HG02938 (cell line): ENCODE measurements around the gene CHRDL2.

Experiments used
- ATAC-seq: cut with Tn5 transposase; IDR thresholded peaks from one replicate; pipeline ENCODE4 v1.9.1; 2021; ENCODE audit warnings: mild to moderate bottlenecking, moderate library complexity; ENCODE audit not compliant: unreplicated experiment

Gene CHRDL2

DNA sequence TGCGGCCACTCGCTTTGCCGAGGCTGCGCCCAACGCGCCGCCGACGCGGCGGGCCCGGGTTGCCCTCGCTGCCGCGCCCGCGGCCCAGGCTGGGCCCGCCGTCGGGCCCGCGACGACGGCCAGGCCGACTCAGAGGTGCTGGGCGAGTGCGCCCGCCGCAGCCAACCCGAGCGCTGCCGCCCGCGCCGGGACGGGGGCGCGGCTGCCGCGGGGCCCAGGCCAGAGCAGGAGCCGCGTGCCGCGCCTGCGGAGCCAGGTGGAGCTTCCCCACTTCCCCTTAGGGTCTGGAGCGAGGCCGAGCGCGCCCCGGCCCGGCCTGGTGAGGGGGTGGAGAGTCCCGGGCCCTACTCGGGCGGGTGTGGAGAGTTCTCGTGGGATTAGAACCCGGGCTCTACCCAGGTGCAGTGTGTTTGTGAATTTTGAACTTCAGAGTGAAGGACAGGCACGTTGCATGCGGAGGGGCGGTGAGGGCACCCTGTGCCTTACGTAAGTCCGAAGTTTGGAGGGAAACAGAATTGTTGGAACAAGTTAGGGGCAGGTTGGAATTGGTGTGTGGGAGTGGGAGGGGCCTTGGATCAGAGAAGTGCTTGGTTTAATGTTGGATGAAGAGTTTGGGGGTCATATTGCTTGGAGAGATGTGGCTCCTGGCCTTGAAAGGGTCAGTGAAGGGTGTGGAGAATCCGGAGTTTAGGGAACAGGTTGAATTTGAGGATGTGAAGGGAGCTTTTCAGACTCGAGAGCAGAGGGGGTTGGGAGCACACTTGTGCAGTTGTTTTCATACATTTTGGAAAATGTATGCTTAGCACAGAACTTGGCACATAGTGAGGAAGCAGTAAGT is 18.1 kb upstream of the CHRDL2 start:
- peak; percentile 37 for ATAC-seq

DNA sequence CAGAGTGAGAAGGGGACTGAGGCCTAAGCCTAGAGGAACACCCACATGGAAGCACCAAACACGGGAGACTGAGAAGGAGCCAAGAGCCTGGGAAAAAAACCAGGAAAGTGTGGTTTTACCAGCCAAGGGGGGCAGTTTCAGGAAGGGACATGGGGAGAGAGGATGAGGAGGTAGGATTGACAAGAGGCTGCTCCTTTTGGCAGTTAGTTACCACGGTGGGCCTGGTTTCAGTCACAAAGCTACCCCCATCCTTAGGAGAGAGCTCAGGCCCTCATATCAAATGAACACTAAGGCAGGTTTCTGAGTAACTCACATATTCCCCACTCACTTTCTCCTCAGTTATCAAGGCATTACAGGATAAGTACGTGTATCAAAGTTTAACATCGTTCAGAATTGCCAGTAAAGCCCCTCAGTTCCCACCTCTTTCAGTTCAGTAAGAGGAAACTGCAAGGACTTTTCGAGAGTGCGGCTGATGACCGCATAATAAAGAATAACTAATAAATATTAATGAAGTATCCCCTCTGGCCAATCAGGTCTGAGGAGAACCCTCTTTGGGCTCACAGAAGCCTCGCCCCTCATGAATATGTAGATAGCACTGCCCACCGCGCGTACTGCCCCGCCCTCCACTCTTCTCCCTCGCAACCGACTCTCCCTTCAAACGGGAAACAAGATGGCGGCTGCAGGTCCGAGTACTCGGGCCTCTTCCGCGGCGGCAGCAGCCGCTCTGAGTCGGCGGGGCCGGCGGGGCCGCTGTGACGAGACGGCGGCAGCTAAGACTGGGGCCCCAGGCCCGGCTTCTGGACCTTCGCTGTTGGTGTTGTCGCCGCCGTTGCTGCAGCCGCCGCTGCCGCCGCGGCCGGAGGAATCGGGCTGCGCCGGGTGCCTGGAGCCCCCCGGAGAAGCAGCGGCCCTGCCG is 17.2 kb upstream of the CHRDL2 start, which contains the start of gene RNF169:
RNF169 (plus strand) TSS at position 639 of the 916 bp plus-strand sequence; CDS start at position 671, 32 bp downstream.
- ATAC-seq = peak; percentile 96

DNA sequence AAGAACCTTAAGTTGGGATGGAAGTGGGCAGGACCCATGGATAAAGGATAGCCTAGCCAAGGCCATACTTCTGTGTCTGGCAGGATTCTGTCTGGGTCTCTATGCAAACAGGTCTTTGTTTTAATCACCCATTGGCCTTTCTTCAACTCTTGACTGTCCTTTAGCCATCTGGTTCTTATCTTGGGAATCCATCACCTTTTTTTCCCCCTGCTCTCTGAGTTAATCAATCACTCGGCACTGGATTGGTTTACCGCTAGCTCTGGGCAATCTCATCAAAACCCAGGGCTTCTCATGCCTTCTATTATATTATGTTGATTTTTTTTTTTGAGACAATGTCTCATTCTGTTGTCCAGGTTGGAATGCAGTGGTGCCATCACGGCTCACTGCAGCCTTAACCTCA is 15.6 kb upstream of the CHRDL2 start:
- no peak for ATAC-seq

- ATAC-seq = no peak
Measured at GRCh38 chr11:74744277-74744676, 13.1 kb upstream of the CHRDL2 start.

GRCh38 chr11:74743640-74744039 is 12.4 kb upstream of the CHRDL2 start:
- ATAC-seq = no peak

DNA sequence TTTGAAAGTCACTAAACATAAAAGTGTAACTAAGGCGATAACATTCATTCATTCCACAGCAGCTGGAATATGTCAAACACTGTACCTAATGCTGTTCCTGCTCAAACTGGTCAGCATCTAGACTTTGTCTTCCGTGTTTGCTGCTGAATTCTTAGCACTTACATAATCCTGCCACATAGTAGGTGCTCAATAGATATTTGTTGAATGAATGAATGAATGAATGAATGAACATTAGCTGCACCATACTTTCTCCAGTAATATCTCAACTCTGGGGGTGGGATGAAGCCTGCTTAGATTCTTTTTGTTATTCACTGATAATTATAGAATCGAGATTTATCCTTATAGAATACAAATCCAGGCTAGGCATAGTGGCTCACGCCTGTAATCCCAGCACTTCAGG is 10.8 kb upstream of the CHRDL2 start:
- no peak for ATAC-seq

DNA sequence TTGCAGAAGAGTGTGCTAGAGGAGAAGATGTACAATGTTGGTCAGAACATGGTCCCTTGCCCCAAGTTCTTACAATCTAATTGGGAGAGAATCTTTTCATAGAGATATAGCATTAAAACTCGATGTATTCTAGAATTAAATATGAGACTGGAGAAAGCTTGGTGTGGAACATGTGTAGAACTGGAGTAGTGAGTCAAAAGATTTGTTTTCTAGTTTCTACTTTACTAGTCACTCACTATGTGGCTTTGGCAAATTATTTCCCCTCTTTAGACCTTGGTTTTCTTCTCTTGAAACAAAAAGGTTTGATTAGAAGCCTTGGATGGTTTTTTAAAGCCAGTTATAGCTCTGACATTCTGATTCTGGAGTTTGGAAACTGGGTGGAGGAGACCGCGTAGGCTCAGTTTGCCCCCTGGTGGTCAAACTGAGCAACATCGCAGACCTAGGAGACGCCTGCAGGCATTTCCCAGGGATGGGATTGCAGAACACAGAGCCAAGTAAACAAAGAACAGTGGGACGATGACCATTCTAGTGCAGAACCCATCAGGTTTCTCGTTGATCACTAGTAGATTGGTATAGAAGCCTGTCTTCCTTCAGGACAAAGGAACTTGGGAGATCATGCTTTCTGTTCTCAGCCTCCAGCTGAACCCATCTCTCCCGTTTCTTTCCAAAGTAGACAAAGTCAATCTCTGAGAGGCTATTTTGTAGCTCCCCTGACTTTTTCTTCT is 8.5 kb upstream of the CHRDL2 start:
- ATAC-seq = peak; percentile 52

DNA sequence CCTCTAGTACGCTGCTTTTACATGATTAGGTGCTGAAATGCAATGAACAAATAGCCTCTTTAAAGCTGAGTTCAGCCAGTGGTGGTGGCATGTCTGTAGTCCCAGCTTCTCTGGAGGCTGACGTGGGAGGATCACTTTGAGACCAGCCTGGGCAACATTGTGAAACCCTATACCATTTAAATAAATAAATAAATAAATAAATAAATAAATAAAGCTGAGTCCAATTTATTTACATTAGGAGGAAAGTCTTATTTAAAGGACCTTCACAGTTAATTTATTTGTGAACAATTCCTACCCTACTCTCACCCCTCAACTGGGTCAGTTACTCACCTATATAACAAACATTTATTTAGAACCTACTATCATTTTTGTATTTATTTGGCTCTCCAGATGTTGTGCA is 4.8 kb upstream of the CHRDL2 start:
- no peak for ATAC-seq

- no peak for ATAC-seq
Measured at GRCh38 chr11:74735365-74735928, 4.2 kb upstream of the CHRDL2 start.

DNA sequence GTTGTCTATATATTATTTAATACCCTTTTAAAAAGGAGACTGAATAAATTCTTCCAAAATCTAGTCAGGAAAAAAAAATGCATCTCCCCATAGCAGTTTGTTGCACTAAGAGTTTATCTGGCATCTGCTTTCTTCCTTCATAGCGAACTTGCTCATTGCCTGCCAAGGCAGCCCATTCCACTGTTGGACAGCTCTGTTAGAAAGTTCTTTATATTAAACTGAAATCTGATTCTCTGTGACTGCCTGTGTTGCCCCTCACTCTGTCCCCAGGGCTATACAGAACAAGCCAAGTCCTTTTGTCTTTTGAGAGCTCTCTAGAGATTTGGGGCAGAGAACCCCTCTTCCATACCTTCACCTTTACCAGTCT is 3.3 kb upstream of the CHRDL2 start:
- no peak for ATAC-seq

GRCh38 chr11:74730571-74731260 is 510 bp downstream of the CHRDL2 start:
- no peak for ATAC-seq

DNA sequence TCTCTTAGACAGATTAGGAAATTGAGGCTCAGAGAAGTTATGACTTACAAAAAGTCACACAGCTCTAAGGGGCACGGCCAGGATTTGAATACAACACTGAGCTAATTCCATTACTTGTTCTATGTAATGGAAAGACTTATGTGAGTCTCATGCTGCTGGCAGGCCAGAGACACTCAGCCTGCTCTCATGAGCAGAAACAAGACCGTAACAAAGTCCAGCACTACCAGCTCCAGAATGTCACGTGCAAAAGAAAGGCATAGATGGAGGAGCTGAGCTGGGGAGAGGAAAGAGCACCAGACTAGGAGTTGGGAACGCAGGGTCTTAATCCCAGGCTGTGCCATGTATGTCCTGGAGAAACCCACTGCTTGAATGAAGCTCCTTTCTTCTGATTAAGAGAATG is 1.8 kb downstream of the CHRDL2 start:
- ATAC-seq = no peak

- peak; percentile 89 for ATAC-seq
Measured at GRCh38 chr11:74726547-74727182, 4.6 kb downstream of the CHRDL2 start.

GRCh38 chr11:74725701-74726100 is 5.5 kb downstream of the CHRDL2 start:
- ATAC-seq = no peak

DNA sequence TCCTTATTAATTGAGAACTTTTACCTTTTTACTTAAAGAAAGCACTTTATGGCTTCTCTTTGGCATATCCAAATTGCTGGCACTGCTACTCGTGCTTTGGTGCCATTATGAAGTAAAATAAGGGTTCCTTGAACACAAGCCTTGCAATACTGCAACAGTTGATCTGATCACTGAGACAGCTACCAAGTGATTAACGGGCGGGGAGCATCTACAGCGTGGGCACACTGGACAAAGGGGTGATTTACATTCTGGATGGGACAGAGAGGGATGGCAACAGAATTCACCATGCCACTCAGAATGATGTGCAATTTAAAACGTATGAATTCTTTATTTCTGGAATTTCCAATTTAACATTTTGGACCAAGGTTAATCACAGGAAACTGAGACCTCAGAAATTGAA is 7.7 kb downstream of the CHRDL2 start:
- ATAC-seq = no peak

- no peak for ATAC-seq
Measured at GRCh38 chr11:74721479-74721835, 9.8 kb downstream of the CHRDL2 start.

GRCh38 chr11:74720596-74721478 is 10.4 kb downstream of the CHRDL2 start:
- ATAC-seq = no peak

DNA sequence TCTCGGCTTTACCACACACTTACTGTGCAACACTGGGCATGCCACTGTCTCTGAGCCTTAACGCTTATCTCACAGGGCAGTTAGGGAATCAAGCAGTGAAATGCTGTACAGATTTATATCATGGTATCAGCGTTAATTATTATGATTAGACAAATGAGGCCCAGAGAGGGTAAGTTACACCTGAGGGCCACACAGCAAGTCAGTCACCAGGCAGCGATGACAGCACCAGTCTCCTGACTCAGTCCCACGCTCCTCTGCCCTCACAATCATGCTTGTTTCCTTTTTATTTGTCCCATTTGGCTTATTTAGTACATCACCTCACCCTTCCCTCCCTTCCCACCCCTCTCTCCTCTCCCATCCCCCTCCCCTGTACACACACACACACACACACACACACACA is 12.2 kb downstream of the CHRDL2 start:
- ATAC-seq = no peak
